Liver (tissue), 9 donors: Measurements from ENCODE around the gene DAPK1. TPM values are rescaled to one million over a fixed set of nuclear protein-coding genes. Genes with fewer than 3 reads are reported as not detected.

ENCODE experiments used
- DNase-seq: peaks from one replicate; pipeline ENCODE4 v3.0.0-alpha.2; 2017; ENCODE audit warnings: low spot score
- H3K27ac ChIP-seq, 2 donors: one replicate each; pipeline ENCODE4 v1.7.0; 2013; ENCODE audit warnings: inconsistent platforms in 2 of 2, low read length in 2 of 2, control low read depth in 1 of 2, low read depth in 1 of 2, mild to moderate bottlenecking in 1 of 2
- H3K27me3 ChIP-seq, 4 donors: one replicate each; pipeline versions ENCODE4 v1.6.1 to v1.7.0; 2013; ENCODE audit warnings: low read length in 3 of 4, inconsistent platforms in 1 of 4, mild to moderate bottlenecking in 1 of 4, moderate library complexity in 1 of 4; ENCODE audit not compliant: control insufficient read depth in 4 of 4, insufficient read depth in 4 of 4
- H3K36me3 ChIP-seq, 4 donors: one replicate each; pipeline versions ENCODE4 v1.6.1 to v1.7.0; 2013; ENCODE audit warnings: low read length in 3 of 4, mild to moderate bottlenecking in 3 of 4, low read depth in 1 of 4, moderate library complexity in 1 of 4; ENCODE audit not compliant: control insufficient read depth in 4 of 4, insufficient read depth in 3 of 4
- H3K4me1 ChIP-seq, 4 donors: one replicate each; pipeline versions ENCODE4 v1.6.1 to v1.7.0; 2013; ENCODE audit warnings: low read length in 3 of 4, mild to moderate bottlenecking in 3 of 4, moderate library complexity in 1 of 4; ENCODE audit not compliant: control insufficient read depth in 4 of 4, insufficient read depth in 4 of 4
- H3K4me3 ChIP-seq, 3 donors: one replicate each; pipeline versions ENCODE4 v1.6.1 to v1.7.0; 2013; ENCODE audit warnings: low read length in 3 of 3, control low read depth in 1 of 3, low read depth in 1 of 3, mild to moderate bottlenecking in 1 of 3
- H3K9ac ChIP-seq, 2 donors: one replicate each; pipeline ENCODE4 v1.7.0; 2013; ENCODE audit warnings: low read length in 2 of 2, mild to moderate bottlenecking in 2 of 2, moderate library complexity in 2 of 2, control low read depth in 1 of 2, low read depth in 1 of 2
- H3K9me3 ChIP-seq, 4 donors: one replicate each; pipeline versions ENCODE4 v1.6.1 to v1.7.0; 2013; ENCODE audit warnings: low read length in 3 of 4; ENCODE audit not compliant: control insufficient read depth in 4 of 4
- ATF3 ChIP-seq: IDR thresholded peaks from 2 replicates; pipeline ENCODE4 v1.6.1; 2016; ENCODE audit warnings: antibody characterized with exemption
- CTCF ChIP-seq: fragments of 150-350 bp; IDR thresholded peaks from 2 replicates; pipeline ENCODE4 v1.5.1; 2017; ENCODE audit warnings: improper control_type of control experiment, low read depth, low read length; ENCODE audit not compliant: missing input control
- EGR1 ChIP-seq, 2 donors: IDR thresholded peaks; 2 replicates each; pipeline ENCODE4 v1.6.1; 2016 to 2018; ENCODE audit warnings: antibody characterized with exemption in 2 of 2, low read depth in 2 of 2
- FOXA1 ChIP-seq: IDR thresholded peaks from 2 replicates; pipeline ENCODE4 v1.6.1; 2016; ENCODE audit warnings: antibody characterized with exemption
- FOXA2 ChIP-seq: IDR thresholded peaks from 2 replicates; pipeline ENCODE4 v1.6.1; 2016; ENCODE audit warnings: antibody characterized with exemption
- GABPA ChIP-seq, 2 donors: IDR thresholded peaks in 1 of 2; conservative IDR thresholded peaks in 1 of 2; 2 replicates each; pipeline ENCODE4 v1.6.1; 2016; ENCODE audit warnings: antibody characterized with exemption in 2 of 2, mild to moderate bottlenecking in 1 of 2, moderate library complexity in 1 of 2
- HNF4A ChIP-seq, 2 donors: conservative IDR thresholded peaks; 2 replicates each; pipeline ENCODE4 v1.6.1; 2016; ENCODE audit warnings: antibody characterized with exemption in 2 of 2, mild to moderate bottlenecking in 2 of 2
- HNF4G ChIP-seq: IDR thresholded peaks from 2 replicates; pipeline ENCODE4 v1.6.1; 2016; ENCODE audit warnings: antibody characterized with exemption
- JUND ChIP-seq, 2 donors: IDR thresholded peaks; 2 replicates each; pipeline ENCODE4 v1.6.1; 2016; ENCODE audit warnings: antibody characterized with exemption in 2 of 2
- MAX ChIP-seq: IDR thresholded peaks from 2 replicates; pipeline ENCODE4 v1.6.1; 2016; ENCODE audit warnings: antibody characterized with exemption
- NR2F2 ChIP-seq: IDR thresholded peaks from 2 replicates; pipeline ENCODE4 v1.6.1; 2016; ENCODE audit warnings: antibody characterized with exemption
- RAD21 ChIP-seq, 2 donors: IDR thresholded peaks; 2 replicates each; pipeline ENCODE4 v1.6.1; 2016; ENCODE audit warnings: antibody characterized with exemption in 2 of 2, mild to moderate bottlenecking in 2 of 2
- REST ChIP-seq: IDR thresholded peaks from 2 replicates; pipeline ENCODE4 v1.6.1; 2016; ENCODE audit warnings: antibody characterized with exemption, mild to moderate bottlenecking
- RXRA ChIP-seq, 2 donors: IDR thresholded peaks; 2 replicates each; pipeline ENCODE4 v1.6.1; 2017 to 2018; ENCODE audit warnings: antibody characterized with exemption in 2 of 2, mild to moderate bottlenecking in 1 of 2
- SP1 ChIP-seq: IDR thresholded peaks from 2 replicates; pipeline ENCODE4 v1.6.1; 2018; ENCODE audit warnings: antibody characterized with exemption, mild to moderate bottlenecking
- YY1 ChIP-seq: IDR thresholded peaks from 2 replicates; pipeline ENCODE4 v1.6.1; 2016; ENCODE audit warnings: antibody characterized with exemption, mild to moderate bottlenecking
- ZBTB33 ChIP-seq: IDR thresholded peaks from 2 replicates; pipeline ENCODE4 v1.6.1; 2016; ENCODE audit warnings: antibody characterized with exemption
- WGBS: extraction: QIAGEN DNeasy Blood & Tissue Kit; methylation state at CpG from one replicate; pipeline ENCODE4 v1.1.7; 2013; 5-methylcytosine and 5-hydroxymethylcytosine counted together
- polyA plus RNA-seq, 2 donors: library from polyadenylated mRNA; stranded (reverse) in 1 of 2; unstranded in 1 of 2; fragments of 200-250 nt in 1 of 2; fragments of >200 nt in 1 of 2; fragmentation: Nextera tagmentation in 1 of 2; extraction: Ambion mirVana in 1 of 2; gene quantifications; one replicate each; pipeline versions ENCODE4 v1.2.1 to v1.2.3, GENCODE V29; 2013 to 2015
- total RNA-seq, 2 donors: library from RNA; depleted of rRNA; stranded (reverse); fragments of >200 nt; gene quantifications; one replicate each; pipeline ENCODE4 v1.2.3, GENCODE V29; 2014
- donor health status: healthy.
- donor health status: healthy.
- donor health status: healthy.
- donor health status: healthy.
- donor health status: healthy.

Gene DAPK1
- total and polyA plus RNA-seq, 4 donors = 14.0 to 40.8 (median 21.8) TPM

- Histone ChIP-seq H3K4me3 (no peak overlapping the region), H3K9me3 (no peaks in the 10 kb centered on the region), H3K4me1 (peaks cover 19 to 70% (median 61%) of the 10 kb centered on the region in 4 donors), H3K36me3 (peaks cover 0 to 6% (median 1%) of the 10 kb centered on the region in 4 donors), H3K27me3 (no peaks in the 10 kb centered on the region), H3K9ac (no peak overlapping the region), H3K27ac (no peak overlapping the region)
- no peak for DNase-seq
- TF ChIP-seq RAD21 (IDR thresholded peaks at IDR 0.05) (no peak), ATF3 (no peak), ZBTB33 (no peak), REST (no peak), CTCF (no peak), MAX (no peak), YY1 (no peak), GABPA (IDR thresholded peaks at IDR 0.05 in 1 of 2, conservative IDR thresholded peaks at IDR 0.05 in 1 of 2) (no peak), FOXA1 (no peak), FOXA2 (no peak), SP1 (no peak), JUND (IDR thresholded peaks at IDR 0.05) (no peak), RXRA (IDR thresholded peaks at IDR 0.05) (no peak), NR2F2 (no peak), EGR1 (IDR thresholded peaks at IDR 0.05; ENCODE audit: low read depth in 2 of 2) (no peak), HNF4G (no peak), HNF4A (conservative IDR thresholded peaks at IDR 0.05) (no peak)
- 97% methylated on average over 6 of the region's 6 CpGs for WGBS
Measured at GRCh38 chr9:87572719-87573118, 75.1 kb downstream of the DAPK1 start.
